Breast epithelium (tissue), 4 donors: ENCODE results near the gene NDUFS7. TPM values are rescaled to one million over a fixed set of nuclear protein-coding genes. Genes with fewer than 3 reads are reported as not detected.
A peak's percentile ranks its signal among the peaks of the same experiment; 100 is the strongest.

Experiments used
- DNase-seq, 2 donors: peaks; one replicate each; pipeline ENCODE4 v3.0.0-alpha.2; 2019; ENCODE audit warnings: low spot score in 2 of 2
- H3K27ac ChIP-seq, 2 donors: fragments of 200-600 bp; sonication (generic) in 1 of 2; one replicate each; pipeline ENCODE4 v1.5.1; 2016 to 2019; ENCODE audit warnings: mild to moderate bottlenecking in 1 of 2
- H3K27me3 ChIP-seq, 2 donors: fragments of 200-600 bp; sonication (generic) in 1 of 2; one replicate each; pipeline versions ENCODE4 v1.5.1 to v1.6.0; 2017 to 2019; ENCODE audit warnings: control low read depth in 1 of 2, mild to moderate bottlenecking in 1 of 2
- H3K36me3 ChIP-seq: fragments of 200-600 bp; one replicate; pipeline ENCODE4 v1.5.1; 2019
- H3K4me1 ChIP-seq, 2 donors: fragments of 200-600 bp; sonication (generic); one replicate each; pipeline ENCODE4 v1.5.1; 2016 to 2019; ENCODE audit warnings: control low read depth in 1 of 2
- H3K4me3 ChIP-seq, 3 donors: fragments of 200-600 bp; sonication (generic); 1 replicate in 2 of 3; 2 replicates in 1 of 3; pipeline ENCODE4 v1.5.1; 2016 to 2019; ENCODE audit warnings: mild to moderate bottlenecking in 3 of 3, moderate library complexity in 2 of 3
- H3K9me3 ChIP-seq, 2 donors: fragments of 200-600 bp; sonication (generic) in 1 of 2; one replicate each; pipeline ENCODE4 v1.5.1; 2016 to 2019; ENCODE audit warnings: control low read depth in 1 of 2
- CTCF ChIP-seq, 3 donors: fragments of 450-650 bp; IDR thresholded peaks; one replicate each; pipeline ENCODE4 v1.5.1; 2016 to 2017; ENCODE audit warnings: antibody characterized with exemption in 3 of 3, mild to moderate bottlenecking in 3 of 3, moderate library complexity in 3 of 3
- POLR2A ChIP-seq: fragments of 450-650 bp; IDR thresholded peaks from one replicate; pipeline ENCODE4 v1.6.1; 2016; ENCODE audit warnings: antibody characterized with exemption, mild to moderate bottlenecking, moderate library complexity
- POLR2AphosphoS5 ChIP-seq, 3 donors: sonication (generic); formaldehyde crosslinking; IDR thresholded peaks; one replicate each; pipeline ENCODE4 v1.6.1; 2017; ENCODE audit warnings: antibody characterized with exemption in 3 of 3
- intact Hi-C: fragments of 100-400 bp; cut with DNase I; formaldehyde crosslinking; loops from one replicate; pipeline ENCODE4 v1.15.1; 2023; ENCODE audit warnings: low total_unique reads
- total RNA-seq, 3 donors: library from RNA; depleted of rRNA; stranded (reverse); fragments of >200 nt; gene quantifications; one replicate each; pipeline ENCODE4 v1.1.0, GENCODE V29; 2016

Gene NDUFS7
- total RNA-seq, 3 donors from 2014 or later, result 67.5 to 122 (median 67.5) TPM

GRCh38 chr19:1360818-1361461 lies 22.8 kb upstream of the NDUFS7 start:
- peak in 1 of 2 donors; percentile 60 for DNase-seq
- TF ChIP-seq POLR2AphosphoS5 (IDR thresholded peaks at IDR 0.05) (peak in 2 of 3 donors; percentile 30 to 31), CTCF (IDR thresholded peaks at IDR 0.05) (no peak)
- Histone ChIP-seq H3K4me1 (peaks cover 8 to 13% of the 10 kb centered on the region in 2 donors), H3K27ac (peak overlapping the region; percentile 65 to 77), H3K27me3 (no peaks in the 10 kb centered on the region), H3K36me3 (no peaks in the 10 kb centered on the region), H3K4me3 (peak overlapping the region; percentile 23 to 53 (median 41)), H3K9me3 (no peaks in the 10 kb centered on the region)
- intact Hi-C loops, result no loop called here

DNA sequence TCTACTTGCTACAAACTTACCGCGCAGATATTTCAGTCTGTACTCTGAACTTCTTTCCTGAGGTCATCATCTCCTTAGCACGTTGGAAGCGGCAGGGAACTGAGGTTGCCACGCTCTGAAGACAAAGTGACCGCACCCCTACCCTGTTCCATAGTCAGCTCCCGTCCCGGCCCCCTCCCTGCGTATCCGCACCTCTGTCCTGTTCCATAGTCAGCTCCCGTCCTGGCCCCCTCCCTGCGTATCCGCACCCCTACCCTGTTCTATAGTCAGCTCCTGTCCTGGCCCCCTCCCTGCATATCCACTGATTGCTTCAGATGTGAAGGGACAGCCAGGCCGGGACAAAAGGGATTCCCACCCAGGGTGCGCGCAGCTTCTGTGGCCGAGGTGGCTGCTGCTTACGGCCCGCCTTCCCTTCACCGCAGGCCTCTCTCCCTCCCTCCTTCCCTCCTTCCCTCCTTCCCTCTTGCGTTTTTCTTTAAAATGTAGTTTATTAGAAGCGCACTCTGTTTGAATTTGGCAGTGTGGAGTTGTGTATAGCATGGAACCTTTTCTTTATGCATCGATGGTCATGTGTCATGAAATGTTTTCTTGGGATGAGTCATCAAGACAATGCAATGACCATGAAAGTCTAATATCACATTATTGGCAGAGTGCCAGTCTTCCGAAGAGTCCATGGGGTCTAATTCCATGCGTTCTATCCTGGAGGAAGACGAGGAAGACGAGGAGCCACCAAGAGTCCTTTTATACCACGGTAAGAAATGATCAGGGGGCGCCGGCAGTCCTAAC lies 21.9 kb upstream of the NDUFS7 start:
- intact Hi-C loops, result no loop called here
- Histone ChIP-seq H3K4me1 (peaks cover 8 to 10% of the 10 kb centered on the region in 2 donors), H3K9me3 (no peaks in the 10 kb centered on the region), H3K36me3 (no peaks in the 10 kb centered on the region), H3K27me3 (no peaks in the 10 kb centered on the region), H3K27ac (peak overlapping the region; percentile 65 to 83), H3K4me3 (peak overlapping the region; percentile 23 to 53 (median 41))
- no peak for DNase-seq
- no peak for TF ChIP-seq POLR2AphosphoS5 (IDR thresholded peaks at IDR 0.05)
- TF ChIP-seq POLR2A, result no peak
- no peak for TF ChIP-seq CTCF (IDR thresholded peaks at IDR 0.05)

GRCh38 chr19:1362387-1363257 lies 21.1 kb upstream of the NDUFS7 start:
- no peaks in the 10 kb centered on the region for H3K36me3 ChIP-seq
- peaks cover 8 to 10% of the 10 kb centered on the region in 2 donors for H3K4me1 ChIP-seq
- peak overlapping the region in 1 of 3 donors; percentile 53 for H3K4me3 ChIP-seq
- H3K27me3 ChIP-seq, result no peaks in the 10 kb centered on the region
- TF ChIP-seq POLR2A (no peak), CTCF (IDR thresholded peaks at IDR 0.05) (no peak), POLR2AphosphoS5 (IDR thresholded peaks at IDR 0.05) (no peak)
- H3K27ac ChIP-seq, result peak overlapping the region; percentile 65 to 83
- no peaks in the 10 kb centered on the region for H3K9me3 ChIP-seq
- intact Hi-C loops, result no loop called here
- DNase-seq, result no peak

- Histone ChIP-seq H3K4me3 (no peak overlapping the region), H3K9me3 (no peaks in the 10 kb centered on the region), H3K27me3 (no peaks in the 10 kb centered on the region), H3K36me3 (no peaks in the 10 kb centered on the region), H3K4me1 (peaks cover 8 to 10% of the 10 kb centered on the region in 2 donors), H3K27ac (no peak overlapping the region)
- intact Hi-C loops, result no loop called here
- no peak for TF ChIP-seq POLR2AphosphoS5 (IDR thresholded peaks at IDR 0.05)
- TF ChIP-seq POLR2A, result no peak
- no peak for TF ChIP-seq CTCF (IDR thresholded peaks at IDR 0.05)
- no peak for DNase-seq
Measured at GRCh38 chr19:1363599-1363998, 20.1 kb upstream of the NDUFS7 start.
